ENCODE data around the gene SOX2. TPM values are rescaled to one million over a fixed set of nuclear protein-coding genes. Genes with fewer than 3 reads are reported as not detected.

The SOX2 gene
- total and polyA plus RNA-seq, 2 experiments from 2014 or later: 2.2 to 3.5 TPM

- Histone ChIP-seq H3K4me2 (no peak overlapping the region), H3K9me2 (replicated peaks; ENCODE audit: insufficient read depth) (no peaks in the 10 kb centered on the region), H4K20me1 (ENCODE audit: insufficient read depth, poor library complexity, severe bottlenecking) (no peaks in the 10 kb centered on the region), H3K36me3 (replicated peaks; ENCODE audit: insufficient read depth, low read depth) (no peaks in the 10 kb centered on the region), H3K27me3 (no peaks in the 10 kb centered on the region), H3K4me3 (no peak overlapping the region), H2AFZ (no peak overlapping the region), H3K27ac (no peak overlapping the region), H3K9me3 (ENCODE audit: low read depth) (no peaks in the 10 kb centered on the region), H3K79me2 (no peaks in the 10 kb centered on the region), H3K4me1 (ENCODE audit: insufficient read depth) (no peaks in the 10 kb centered on the region)
- 79% methylated on average over 4 of the region's 4 CpGs for WGBS (ENCODE audit: low lambda C conversion rate, missing lambda C conversion rate)
- no peak for TF ChIP-seq EZH2phosphoT487 (IDR thresholded peaks at IDR 0.05; ENCODE audit: low read depth, severe bottlenecking, unreplicated experiment)
- TF ChIP-seq EZH2 (IDR thresholded peaks at IDR 0.05; ENCODE audit: borderline replicate concordance): no peak
- TF ChIP-seq CTCF (IDR thresholded peaks at IDR 0.05; ENCODE audit: poor library complexity): no peak
- DNase-seq (ENCODE audit: low spot score): no peak
These were observed 27.9 kb downstream of the SOX2 start for GRCh38 chr3:181739628-181740027.

- no peaks in the 10 kb centered on the region for H3K4me1 ChIP-seq (ENCODE audit: insufficient read depth)
- no peaks in the 10 kb centered on the region for H3K9me2 ChIP-seq (replicated peaks; ENCODE audit: insufficient read depth)
- no peaks in the 10 kb centered on the region for H3K27me3 ChIP-seq
- no peaks in the 10 kb centered on the region for H3K79me2 ChIP-seq
- H3K4me3 ChIP-seq: no peak overlapping the region
- no peak overlapping the region for H3K27ac ChIP-seq
- no peaks in the 10 kb centered on the region for H4K20me1 ChIP-seq (ENCODE audit: insufficient read depth, poor library complexity, severe bottlenecking)
- H2AFZ ChIP-seq: no peak overlapping the region
- no peak for DNase-seq (ENCODE audit: low spot score)
- no peak overlapping the region for H3K4me2 ChIP-seq
- no peak for TF ChIP-seq EZH2phosphoT487 (IDR thresholded peaks at IDR 0.05; ENCODE audit: low read depth, severe bottlenecking, unreplicated experiment)
- 46% methylated on average over 6 of the region's 6 CpGs for WGBS (ENCODE audit: low lambda C conversion rate, missing lambda C conversion rate)
- H3K9me3 ChIP-seq (ENCODE audit: low read depth): no peaks in the 10 kb centered on the region
- H3K36me3 ChIP-seq (replicated peaks; ENCODE audit: insufficient read depth, low read depth): no peaks in the 10 kb centered on the region
These were observed 29.7 kb downstream of the SOX2 start for GRCh38 chr3:181741417-181741816.

GRCh38 chr3:181752202-181752671 lies 40.5 kb downstream of the SOX2 start:
- Histone ChIP-seq H3K4me2 (no peak overlapping the region), H3K27me3 (peaks cover 18% of the 10 kb centered on the region), H3K4me3 (no peak overlapping the region), H3K79me2 (no peaks in the 10 kb centered on the region), H3K9me2 (replicated peaks; ENCODE audit: insufficient read depth) (no peaks in the 10 kb centered on the region), H3K9me3 (ENCODE audit: low read depth) (no peaks in the 10 kb centered on the region), H3K36me3 (replicated peaks; ENCODE audit: insufficient read depth, low read depth) (no peaks in the 10 kb centered on the region), H3K27ac (no peak overlapping the region), H2AFZ (no peak overlapping the region), H4K20me1 (ENCODE audit: insufficient read depth, poor library complexity, severe bottlenecking) (no peaks in the 10 kb centered on the region), H3K4me1 (ENCODE audit: insufficient read depth) (no peaks in the 10 kb centered on the region)
- DNase-seq (ENCODE audit: low spot score): no peak
- TF ChIP-seq EZH2phosphoT487 (IDR thresholded peaks at IDR 0.05; ENCODE audit: low read depth, severe bottlenecking, unreplicated experiment) (no peak), CTCF (IDR thresholded peaks at IDR 0.05; ENCODE audit: poor library complexity) (no peak), EZH2 (IDR thresholded peaks at IDR 0.05; ENCODE audit: borderline replicate concordance) (no peak)
- 83% methylated on average over 5 of the region's 5 CpGs for WGBS (ENCODE audit: low lambda C conversion rate, missing lambda C conversion rate)

GRCh38 chr3:181753391-181753790 lies 41.7 kb downstream of the SOX2 start:
- no peak for DNase-seq (ENCODE audit: low spot score)
- Histone ChIP-seq H3K4me1 (ENCODE audit: insufficient read depth) (no peaks in the 10 kb centered on the region), H3K27me3 (peaks cover 19% of the 10 kb centered on the region), H3K79me2 (no peaks in the 10 kb centered on the region), H2AFZ (no peak overlapping the region), H4K20me1 (ENCODE audit: insufficient read depth, poor library complexity, severe bottlenecking) (no peaks in the 10 kb centered on the region), H3K4me3 (no peak overlapping the region), H3K27ac (no peak overlapping the region), H3K36me3 (replicated peaks; ENCODE audit: insufficient read depth, low read depth) (no peaks in the 10 kb centered on the region), H3K4me2 (no peak overlapping the region), H3K9me3 (ENCODE audit: low read depth) (no peaks in the 10 kb centered on the region), H3K9me2 (replicated peaks; ENCODE audit: insufficient read depth) (no peaks in the 10 kb centered on the region)
- no peak for TF ChIP-seq EZH2phosphoT487 (IDR thresholded peaks at IDR 0.05; ENCODE audit: low read depth, severe bottlenecking, unreplicated experiment)
- no peak for TF ChIP-seq EZH2 (IDR thresholded peaks at IDR 0.05; ENCODE audit: borderline replicate concordance)
- no peak for TF ChIP-seq CTCF (IDR thresholded peaks at IDR 0.05; ENCODE audit: poor library complexity)
- WGBS (ENCODE audit: low lambda C conversion rate, missing lambda C conversion rate): 88% methylated on average over 3 of the region's 3 CpGs
